Measurements from ENCODE around the gene CRY2. TPM values are rescaled to one million over a fixed set of nuclear protein-coding genes. Genes with fewer than 3 reads are reported as not detected.
"Not testable (repeated sequence)": the region's sequence is repeated elsewhere in the genome, so short reads cannot be mapped to it uniquely, and the experiment has no call there.

Gene CRY2
- total and polyA plus RNA-seq, 5 donors = 34.3 to 82.1 (median 68.6) TPM

- 80% methylated on average over 9 of the region's 9 CpGs for WGBS
- Histone ChIP-seq H3K27me3 (ENCODE audit: control insufficient read depth, insufficient read depth) (no peaks in the 10 kb centered on the region), H3K9me3 (ENCODE audit: control insufficient read depth, low read length) (no peaks in the 10 kb centered on the region), H3K4me1 (ENCODE audit: control insufficient read depth, insufficient read depth, low read length) (peaks cover 2% of the 10 kb centered on the region), H3K4me3 (ENCODE audit: low read length) (no peak overlapping the region), H3K27ac (ENCODE audit: low read length) (no peak overlapping the region)
- intact Hi-C loops (cut with DNase I) = no loop called here
- ATAC-seq (no peak), DNase-seq (peak in 1 of 3 donors; percentile 23)
Measured at GRCh38 chr11:45890886-45891550, 43.7 kb downstream of the CRY2 start.

- H3K27me3 ChIP-seq (ENCODE audit: control insufficient read depth, insufficient read depth) = no peaks in the 10 kb centered on the region
- no peak overlapping the region for H3K4me3 ChIP-seq (ENCODE audit: low read length)
- no peaks in the 10 kb centered on the region for H3K9me3 ChIP-seq (ENCODE audit: control insufficient read depth, low read length)
- DNase-seq (peak in 1 of 3 donors; percentile 6), ATAC-seq (no peak)
- 72% methylated on average over 5 of the region's 5 CpGs for WGBS
- intact Hi-C loops (cut with DNase I) = no loop called here
- no peak overlapping the region for H3K27ac ChIP-seq (ENCODE audit: low read length)
- H3K4me1 ChIP-seq (ENCODE audit: control insufficient read depth, insufficient read depth, low read length) = peaks cover 2% of the 10 kb centered on the region
Measured at GRCh38 chr11:45892856-45893255, 45.6 kb downstream of the CRY2 start.

GRCh38 chr11:45894555-45895247 is 47.4 kb downstream of the CRY2 start:
- peak in 1 of 3 donors; percentile 14 for DNase-seq
- intact Hi-C loops (cut with DNase I) = no loop called here

GRCh38 chr11:45895553-45896259 is 48.4 kb downstream of the CRY2 start:
- Histone ChIP-seq H3K4me1 (ENCODE audit: control insufficient read depth, insufficient read depth, low read length) (peaks cover 6% of the 10 kb centered on the region), H3K27me3 (ENCODE audit: control insufficient read depth, insufficient read depth) (no peaks in the 10 kb centered on the region), H3K9me3 (ENCODE audit: control insufficient read depth, low read length) (no peaks in the 10 kb centered on the region), H3K4me3 (ENCODE audit: low read length) (no peak overlapping the region), H3K27ac (ENCODE audit: low read length) (no peak overlapping the region)
- WGBS = 90% methylated on average over 8 of the region's 8 CpGs
- ATAC-seq (no peak), DNase-seq (peak in 1 of 3 donors; percentile 41)
- intact Hi-C loops (cut with DNase I) = no loop called here

More at GRCh38 chr11:45894555-45895247, 47.4 kb downstream of the CRY2 start:
- WGBS = 84% methylated on average over 6 of the region's 6 CpGs
- Histone ChIP-seq H3K27ac (ENCODE audit: low read length) (no peak overlapping the region), H3K9me3 (ENCODE audit: control insufficient read depth, low read length) (no peaks in the 10 kb centered on the region), H3K4me1 (ENCODE audit: control insufficient read depth, insufficient read depth, low read length) (peaks cover 4% of the 10 kb centered on the region), H3K27me3 (ENCODE audit: control insufficient read depth, insufficient read depth) (no peaks in the 10 kb centered on the region), H3K4me3 (ENCODE audit: low read length) (no peak overlapping the region)
- no peak for ATAC-seq

- Histone ChIP-seq H3K27ac (ENCODE audit: low read length) (no peak overlapping the region), H3K4me1 (ENCODE audit: control insufficient read depth, insufficient read depth, low read length) (peaks cover 9% of the 10 kb centered on the region), H3K9me3 (ENCODE audit: control insufficient read depth, low read length) (no peaks in the 10 kb centered on the region), H3K27me3 (ENCODE audit: control insufficient read depth, insufficient read depth) (no peaks in the 10 kb centered on the region), H3K4me3 (ENCODE audit: low read length) (no peak overlapping the region)
- intact Hi-C loops (cut with DNase I) = no loop called here
- peak in 1 of 3 donors; percentile 50 for DNase-seq
- 19% methylated on average over 19 of the region's 19 CpGs for WGBS
- no peak for ATAC-seq
Measured at GRCh38 chr11:45896422-45896984, 49.2 kb downstream of the CRY2 start.

GRCh38 chr11:45897556-45897955 is 50.3 kb downstream of the CRY2 start:
- H3K27me3 ChIP-seq (ENCODE audit: control insufficient read depth, insufficient read depth) = no peaks in the 10 kb centered on the region
- ATAC-seq (no peak), DNase-seq (peak in 1 of 3 donors; percentile 21)
- intact Hi-C loops (cut with DNase I) = no loop called here
- H3K9me3 ChIP-seq (ENCODE audit: control insufficient read depth, low read length) = no peaks in the 10 kb centered on the region
- peaks cover 9% of the 10 kb centered on the region for H3K4me1 ChIP-seq (ENCODE audit: control insufficient read depth, insufficient read depth, low read length)
- no peak overlapping the region for H3K4me3 ChIP-seq (ENCODE audit: low read length)
- H3K27ac ChIP-seq (ENCODE audit: low read length) = no peak overlapping the region
- 90% methylated on average over 6 of the region's 6 CpGs for WGBS

GRCh38 chr11:45899086-45899447 is 51.8 kb downstream of the CRY2 start:
- no peak for DNase-seq
- Histone ChIP-seq H3K4me1 (ENCODE audit: control insufficient read depth, insufficient read depth, low read length) (peaks cover 7% of the 10 kb centered on the region), H3K9me3 (ENCODE audit: control insufficient read depth, low read length) (no peaks in the 10 kb centered on the region), H3K27ac (ENCODE audit: low read length) (no peak overlapping the region), H3K4me3 (ENCODE audit: low read length) (no peak overlapping the region), H3K27me3 (ENCODE audit: control insufficient read depth, insufficient read depth) (no peaks in the 10 kb centered on the region)
- WGBS = 14% methylated on average over 3 of the region's 3 CpGs
- intact Hi-C loops (cut with DNase I) = no loop called here
- no peak for ATAC-seq

GRCh38 chr11:45899448-45900174 is 52.3 kb downstream of the CRY2 start:
- DNase-seq (peak; percentile 92 to 96 (median 94)), ATAC-seq (peak; percentile 85 to 90)
- H3K9me3 ChIP-seq (ENCODE audit: control insufficient read depth, low read length) = no peaks in the 10 kb centered on the region
- H3K27me3 ChIP-seq (ENCODE audit: control insufficient read depth, insufficient read depth) = no peaks in the 10 kb centered on the region
- intact Hi-C loops (cut with DNase I) = no loop called here
- H3K27ac ChIP-seq (ENCODE audit: low read length) = no peak overlapping the region
- under 1% methylated on average over 62 of the region's 62 CpGs for WGBS
- peak overlapping the region; percentile 54 for H3K4me3 ChIP-seq (ENCODE audit: low read length)
- peaks cover 7% of the 10 kb centered on the region for H3K4me1 ChIP-seq (ENCODE audit: control insufficient read depth, insufficient read depth, low read length)

GRCh38 chr11:45900175-45900800 is 53.0 kb downstream of the CRY2 start:
- H3K4me3 ChIP-seq (ENCODE audit: low read length) = peak overlapping the region; percentile 54
- H3K9me3 ChIP-seq (ENCODE audit: control insufficient read depth, low read length); H3K27me3 ChIP-seq (ENCODE audit: control insufficient read depth, insufficient read depth); intact Hi-C loops (cut with DNase I); H3K4me1 ChIP-seq (ENCODE audit: control insufficient read depth, insufficient read depth, low read length); H3K27ac ChIP-seq (ENCODE audit: low read length): not testable (repeated sequence)
- 4% methylated on average over 38 of the region's 59 CpGs for WGBS
- peak in 1 of 3 donors; percentile 47 for DNase-seq
- ATAC-seq = peak; percentile 10 to 14

GRCh38 chr11:45900916-45901617 is 53.8 kb downstream of the CRY2 start:
- no peak for ATAC-seq
- WGBS = 19% methylated on average over 8 of the region's 8 CpGs

More at GRCh38 chr11:45900916-45901617, 53.8 kb downstream of the CRY2 start:
- H3K27me3 ChIP-seq (ENCODE audit: control insufficient read depth, insufficient read depth) = no peaks in the 10 kb centered on the region
- H3K4me3 ChIP-seq (ENCODE audit: low read length) = no peak overlapping the region
- H3K4me1 ChIP-seq (ENCODE audit: control insufficient read depth, insufficient read depth, low read length) = peaks cover 7% of the 10 kb centered on the region
- no peaks in the 10 kb centered on the region for H3K9me3 ChIP-seq (ENCODE audit: control insufficient read depth, low read length)
- no peak overlapping the region for H3K27ac ChIP-seq (ENCODE audit: low read length)
- peak in 1 of 3 donors; percentile 79 for DNase-seq
- intact Hi-C loops (cut with DNase I) = no loop called here
